ENCODE data around the gene CYP2F1.
A peak's percentile ranks its signal among the peaks of the same experiment; 100 is the strongest.
"Not testable (repeated sequence)": the region's sequence is repeated elsewhere in the genome, so short reads cannot be mapped to it uniquely, and the experiment has no call there.

CYP2F1 gene

DNA sequence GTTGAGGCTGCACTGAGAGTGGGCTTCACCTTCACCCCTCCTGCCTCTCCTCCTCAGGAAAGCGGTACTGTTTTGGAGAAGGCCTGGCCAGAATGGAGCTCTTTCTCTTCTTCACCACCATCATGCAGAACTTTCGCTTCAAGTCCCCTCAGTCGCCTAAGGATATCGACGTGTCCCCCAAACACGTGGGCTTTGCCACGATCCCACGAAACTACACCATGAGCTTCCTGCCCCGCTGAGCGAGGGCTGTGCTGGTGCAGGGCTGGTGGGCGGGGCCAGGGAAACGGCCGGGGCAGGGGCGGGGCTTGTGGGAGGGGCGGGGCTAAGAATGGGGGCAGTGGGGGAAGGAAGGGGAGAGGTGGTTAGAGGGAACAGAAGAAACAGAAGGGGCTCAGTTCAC is 18.5 kb upstream of the CYP2F1 start:
- TF ChIP-seq, protein P1, sequence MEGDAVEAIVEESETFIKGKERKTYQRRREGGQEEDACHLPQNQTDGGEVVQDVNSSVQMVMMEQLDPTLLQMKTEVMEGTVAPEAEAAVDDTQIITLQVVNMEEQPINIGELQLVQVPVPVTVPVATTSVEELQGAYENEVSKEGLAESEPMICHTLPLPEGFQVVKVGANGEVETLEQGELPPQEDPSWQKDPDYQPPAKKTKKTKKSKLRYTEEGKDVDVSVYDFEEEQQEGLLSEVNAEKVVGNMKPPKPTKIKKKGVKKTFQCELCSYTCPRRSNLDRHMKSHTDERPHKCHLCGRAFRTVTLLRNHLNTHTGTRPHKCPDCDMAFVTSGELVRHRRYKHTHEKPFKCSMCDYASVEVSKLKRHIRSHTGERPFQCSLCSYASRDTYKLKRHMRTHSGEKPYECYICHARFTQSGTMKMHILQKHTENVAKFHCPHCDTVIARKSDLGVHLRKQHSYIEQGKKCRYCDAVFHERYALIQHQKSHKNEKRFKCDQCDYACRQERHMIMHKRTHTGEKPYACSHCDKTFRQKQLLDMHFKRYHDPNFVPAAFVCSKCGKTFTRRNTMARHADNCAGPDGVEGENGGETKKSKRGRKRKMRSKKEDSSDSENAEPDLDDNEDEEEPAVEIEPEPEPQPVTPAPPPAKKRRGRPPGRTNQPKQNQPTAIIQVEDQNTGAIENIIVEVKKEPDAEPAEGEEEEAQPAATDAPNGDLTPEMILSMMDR (IDR thresholded peaks at IDR 0.05), result no peak

GRCh38 chr19:41096353-41096752 is 17.9 kb upstream of the CYP2F1 start:
- Histone ChIP-seq H3K27ac (no peak overlapping the region), H3K4me3 (no peak overlapping the region)
- TF ChIP-seq, protein P1 (IDR thresholded peaks at IDR 0.05), result no peak
- peak; percentile 26 for DNase-seq (ENCODE audit: low spot score)

More for the DNA sequence above, 18.5 kb upstream of the CYP2F1 start:
- H3K27ac ChIP-seq, result no peak overlapping the region
- H3K4me3 ChIP-seq, result no peak overlapping the region
- no peak for DNase-seq (ENCODE audit: low spot score)

- Histone ChIP-seq H3K27ac (no peak overlapping the region), H3K4me3 (no peak overlapping the region)
- TF ChIP-seq, protein P1 (IDR thresholded peaks at IDR 0.05), result no peak
- no peak for DNase-seq (ENCODE audit: low spot score)
Observed at GRCh38 chr19:41097302-41097701, 16.9 kb upstream of the CYP2F1 start.

GRCh38 chr19:41098762-41099161 is 15.5 kb upstream of the CYP2F1 start:
- DNase-seq (ENCODE audit: low spot score), result peak; percentile 28
- H3K4me3 ChIP-seq, result no peak overlapping the region
- no peak overlapping the region for H3K27ac ChIP-seq
- TF ChIP-seq, protein P1 (IDR thresholded peaks at IDR 0.05), result no peak

- not testable (repeated sequence) for H3K4me3 ChIP-seq; H3K27ac ChIP-seq; DNase-seq (ENCODE audit: low spot score)
Observed at GRCh38 chr19:41102210-41102609, 12.0 kb upstream of the CYP2F1 start.

- H3K27ac ChIP-seq, result no peak overlapping the region
- no peak overlapping the region for H3K4me3 ChIP-seq
- TF ChIP-seq, protein P1 (IDR thresholded peaks at IDR 0.05), result no peak
- DNase-seq (ENCODE audit: low spot score), result peak; percentile 3
Observed at GRCh38 chr19:41106177-41106576, 8.1 kb upstream of the CYP2F1 start.

- Histone ChIP-seq H3K27ac (no peak overlapping the region), H3K4me3 (no peak overlapping the region)
- TF ChIP-seq, protein P1 (IDR thresholded peaks at IDR 0.05), result no peak
- DNase-seq (ENCODE audit: low spot score), result peak; percentile 55
Observed at GRCh38 chr19:41111296-41111695, 2.9 kb upstream of the CYP2F1 start.
